Measurements from ENCODE around the gene SLC11A2. TPM values are rescaled to one million over a fixed set of nuclear protein-coding genes. Genes with fewer than 3 reads are reported as not detected.

The SLC11A2 gene
- total and polyA plus RNA-seq, 2 of the 8 experiments (the other 6 are each of a cell fraction or from before 2014, with no cell fraction given): 55.0 to 61.5 TPM

Small RNAs within 50 kb of the gene (small RNA-seq; reads per million reads assigned to genes)
- gene AC008121.1 (ENCODE audit: insufficient read depth): not detected
- gene RF00019 (ENCODE audit: insufficient read depth): not detected
- gene RNU6-1273P (ENCODE audit: insufficient read depth): not detected
- not detected for gene RNU6-87P (ENCODE audit: insufficient read depth)

Other genes starting within 250 kb of the SLC11A2 start
- not detected in 2 replicates for gene TMPRSS12, start 183.5 kb downstream of the SLC11A2 start, total RNA-seq (2021; fragmentation: NEBNext Ultra II Directional; extraction: Animal tissue kit (Norgen Biotek cat#: 25700))
- not detected in 2 replicates for gene TMPRSS12, start 183.5 kb downstream of the SLC11A2 start, polyA plus RNA-seq (2011; rRNA removed)
- gene HIGD1C, start 73.8 kb downstream of the SLC11A2 start, total RNA-seq (2021; fragmentation: NEBNext Ultra II Directional; extraction: Animal tissue kit (Norgen Biotek cat#: 25700)): not detected in 2 replicates
- not detected in 2 replicates for gene HIGD1C, start 73.8 kb downstream of the SLC11A2 start, polyA plus RNA-seq (2011; rRNA removed)
- 31.9 and 39.4 TPM in 2 replicates for gene LETMD1, start 21.9 kb upstream of the SLC11A2 start, total RNA-seq (2021; fragmentation: NEBNext Ultra II Directional; extraction: Animal tissue kit (Norgen Biotek cat#: 25700))
- gene LETMD1, start 21.9 kb upstream of the SLC11A2 start, polyA plus RNA-seq (2011; rRNA removed): 52.0 and 65.3 TPM in 2 replicates
- 31.9 and 34.0 TPM in 2 replicates for gene CSRNP2, start 57.2 kb upstream of the SLC11A2 start, total RNA-seq (2021; fragmentation: NEBNext Ultra II Directional; extraction: Animal tissue kit (Norgen Biotek cat#: 25700))
- gene CSRNP2, start 57.2 kb upstream of the SLC11A2 start, polyA plus RNA-seq (2011; rRNA removed): 11.3 and 13.7 TPM in 2 replicates
- 44.5 and 49.2 TPM in 2 replicates for gene TFCP2, start 146.8 kb upstream of the SLC11A2 start, total RNA-seq (2021; fragmentation: NEBNext Ultra II Directional; extraction: Animal tissue kit (Norgen Biotek cat#: 25700))
- 14.4 and 19.8 TPM in 2 replicates for gene TFCP2, start 146.8 kb upstream of the SLC11A2 start, polyA plus RNA-seq (2011; rRNA removed)
- 6.8 and 8.7 TPM in 2 replicates for gene POU6F1, start 191.7 kb upstream of the SLC11A2 start, total RNA-seq (2021; fragmentation: NEBNext Ultra II Directional; extraction: Animal tissue kit (Norgen Biotek cat#: 25700))
- gene POU6F1, start 191.7 kb upstream of the SLC11A2 start, polyA plus RNA-seq (2011; rRNA removed): 5.6 and 7.5 TPM in 2 replicates
- 24.9 and 27.1 TPM in 2 replicates for gene DAZAP2, start 212.4 kb upstream of the SLC11A2 start, total RNA-seq (2021; fragmentation: NEBNext Ultra II Directional; extraction: Animal tissue kit (Norgen Biotek cat#: 25700))
- gene DAZAP2, start 212.4 kb upstream of the SLC11A2 start, polyA plus RNA-seq (2011; rRNA removed): 64.7 and 77.2 TPM in 2 replicates
- 9.2 and 9.4 TPM in 2 replicates for gene SMAGP, start 244.0 kb upstream of the SLC11A2 start, total RNA-seq (2021; fragmentation: NEBNext Ultra II Directional; extraction: Animal tissue kit (Norgen Biotek cat#: 25700))
- 12.7 and 13.9 TPM in 2 replicates for gene SMAGP, start 244.0 kb upstream of the SLC11A2 start, polyA plus RNA-seq (2011; rRNA removed)

Measured in H1 (cell line).